Measurements from ENCODE around the gene TASOR2.

The TASOR2 gene

GRCh38 chr10:5684318-5684970, at the start of gene TASOR2:
Gene TASOR2, plus strand, starts transcription at chr10:5684838. Its CDS starts 35,805 bp downstream, at chr10:5720643.
- peak; percentile 62 for DNase-seq

- no peak for DNase-seq
Observed at GRCh38 chr10:5634918-5635317, 49.7 kb upstream of the TASOR2 start.

- DNase-seq = no peak
Observed at GRCh38 chr10:5638494-5638893, 46.1 kb upstream of the TASOR2 start.

GRCh38 chr10:5639066-5639465, 45.6 kb upstream of the TASOR2 start:
- DNase-seq = no peak

- DNase-seq = no peak
Observed at GRCh38 chr10:5640036-5640435, 44.6 kb upstream of the TASOR2 start.

- DNase-seq = no peak
Observed at GRCh38 chr10:5640501-5640900, 44.1 kb upstream of the TASOR2 start.

GRCh38 chr10:5641501-5641900, 43.1 kb upstream of the TASOR2 start:
- DNase-seq = no peak

- DNase-seq = no peak
Observed at GRCh38 chr10:5643346-5644067, 41.1 kb upstream of the TASOR2 start.

GRCh38 chr10:5644930-5645329, 39.7 kb upstream of the TASOR2 start:
- DNase-seq = no peak

- DNase-seq = no peak
Observed at GRCh38 chr10:5645375-5645774, 39.3 kb upstream of the TASOR2 start.

GRCh38 chr10:5645944-5646617, 38.6 kb upstream of the TASOR2 start:
- no peak for DNase-seq

GRCh38 chr10:5647507-5648240, 37.0 kb upstream of the TASOR2 start:
- no peak for DNase-seq

GRCh38 chr10:5648494-5649457, 35.9 kb upstream of the TASOR2 start:
- no peak for DNase-seq

- DNase-seq = no peak
Observed at GRCh38 chr10:5649746-5650145, 34.9 kb upstream of the TASOR2 start.

GRCh38 chr10:5650664-5651387, 33.8 kb upstream of the TASOR2 start:
- DNase-seq = no peak

- no peak for DNase-seq
Observed at GRCh38 chr10:5651388-5651764, 33.3 kb upstream of the TASOR2 start.

GRCh38 chr10:5652746-5653145, 31.9 kb upstream of the TASOR2 start:
- DNase-seq = no peak

GRCh38 chr10:5654218-5654755, 30.4 kb upstream of the TASOR2 start:
- DNase-seq = peak; percentile 42

GRCh38 chr10:5655121-5655520, 29.5 kb upstream of the TASOR2 start:
- no peak for DNase-seq

GRCh38 chr10:5656737-5657579, 27.7 kb upstream of the TASOR2 start:
- DNase-seq = no peak
